Upper lobe of left lung (tissue), 4 donors: Measurements from ENCODE around the gene NLGN2.

Experiments used
- EP300 ChIP-seq, 4 donors: sonication (generic); formaldehyde crosslinking; IDR thresholded peaks; one replicate each; pipeline ENCODE4 v1.5.1; 2017; ENCODE audit warnings: antibody characterized with exemption in 4 of 4, control low read depth in 2 of 4
- POLR2A ChIP-seq, 4 donors: fragments of 450-650 bp; IDR thresholded peaks; one replicate each; pipeline ENCODE4 v1.5.1; 2016 to 2017; ENCODE audit warnings: antibody characterized with exemption in 4 of 4, mild to moderate bottlenecking in 2 of 4
- POLR2AphosphoS5 ChIP-seq, 2 donors: sonication (generic); formaldehyde crosslinking; IDR thresholded peaks; one replicate each; pipeline ENCODE4 v1.5.1; 2017; ENCODE audit warnings: antibody characterized with exemption in 2 of 2
- TF ChIP-seq, protein P1 (sequence below), 6 experiments: fragments of 450-650 bp in 4 of 6; fragments of 200-600 bp in 2 of 6; sonication (generic) in 2 of 6; IDR thresholded peaks; one replicate each; pipeline ENCODE4 v1.5.1; 2016 to 2019; ENCODE audit warnings: antibody characterized with exemption in 6 of 6

DNA sequence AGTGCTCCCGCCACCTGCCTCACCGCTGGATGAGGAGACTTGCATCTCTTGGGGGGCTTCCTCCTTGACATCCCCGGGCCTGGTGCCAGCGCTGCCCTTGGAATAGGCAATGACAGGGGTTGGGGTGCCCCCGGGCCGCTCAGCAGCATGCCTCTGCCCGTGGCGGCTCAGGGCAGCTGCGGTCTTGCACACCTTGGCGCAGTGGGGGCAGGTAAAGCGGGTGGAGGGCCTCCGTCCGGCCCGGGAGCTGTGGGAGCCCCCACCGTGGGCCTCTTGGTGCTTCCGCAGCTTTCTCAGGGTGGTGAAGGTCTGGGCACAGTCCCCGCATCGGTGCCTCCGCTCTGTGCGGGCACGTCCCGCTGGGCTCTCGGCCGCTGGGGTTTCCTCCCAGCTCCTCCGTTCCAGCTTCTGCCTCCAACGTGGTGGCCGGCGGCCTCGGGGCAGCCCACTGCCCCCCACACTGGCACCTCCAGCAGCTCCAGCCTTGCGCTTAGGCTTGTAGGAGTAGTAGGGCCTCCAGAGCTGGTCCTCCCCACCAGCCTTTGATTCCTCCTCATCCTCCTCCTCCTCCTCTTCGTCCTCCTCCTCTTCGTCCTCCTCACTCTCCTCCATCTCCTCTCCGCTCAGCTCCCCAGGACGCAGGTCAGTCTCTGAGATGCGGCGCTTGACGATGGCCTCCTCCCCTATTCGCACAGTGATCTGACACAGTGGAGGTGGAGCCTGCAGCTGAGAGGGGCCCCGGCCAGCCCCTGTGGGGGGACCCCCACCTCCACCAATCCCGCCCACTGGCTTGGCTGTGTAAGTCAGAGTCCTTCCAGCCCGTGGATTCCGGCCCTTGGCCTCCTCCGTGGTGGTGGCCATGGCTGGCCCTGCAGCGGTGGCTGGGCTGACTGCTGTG, 55.1 kb downstream of the NLGN2 start:
- TF ChIP-seq, protein P1, sequence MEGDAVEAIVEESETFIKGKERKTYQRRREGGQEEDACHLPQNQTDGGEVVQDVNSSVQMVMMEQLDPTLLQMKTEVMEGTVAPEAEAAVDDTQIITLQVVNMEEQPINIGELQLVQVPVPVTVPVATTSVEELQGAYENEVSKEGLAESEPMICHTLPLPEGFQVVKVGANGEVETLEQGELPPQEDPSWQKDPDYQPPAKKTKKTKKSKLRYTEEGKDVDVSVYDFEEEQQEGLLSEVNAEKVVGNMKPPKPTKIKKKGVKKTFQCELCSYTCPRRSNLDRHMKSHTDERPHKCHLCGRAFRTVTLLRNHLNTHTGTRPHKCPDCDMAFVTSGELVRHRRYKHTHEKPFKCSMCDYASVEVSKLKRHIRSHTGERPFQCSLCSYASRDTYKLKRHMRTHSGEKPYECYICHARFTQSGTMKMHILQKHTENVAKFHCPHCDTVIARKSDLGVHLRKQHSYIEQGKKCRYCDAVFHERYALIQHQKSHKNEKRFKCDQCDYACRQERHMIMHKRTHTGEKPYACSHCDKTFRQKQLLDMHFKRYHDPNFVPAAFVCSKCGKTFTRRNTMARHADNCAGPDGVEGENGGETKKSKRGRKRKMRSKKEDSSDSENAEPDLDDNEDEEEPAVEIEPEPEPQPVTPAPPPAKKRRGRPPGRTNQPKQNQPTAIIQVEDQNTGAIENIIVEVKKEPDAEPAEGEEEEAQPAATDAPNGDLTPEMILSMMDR (IDR thresholded peaks at IDR 0.05), result no peak
- TF ChIP-seq POLR2AphosphoS5 (IDR thresholded peaks at IDR 0.05) (no peak), POLR2A (IDR thresholded peaks at IDR 0.05) (no peak), EP300 (IDR thresholded peaks at IDR 0.05) (no peak)
